Ovary (tissue), 9 donors: ENCODE data around the gene TPCN2. TPM values are rescaled to one million over a fixed set of nuclear protein-coding genes. Genes with fewer than 3 reads are reported as not detected.

Experiments
- DNase-seq, 5 donors: peaks; one replicate each; pipeline ENCODE4 v3.0.0-alpha.2; 2019 to 2020
- H3K27ac ChIP-seq, 2 donors: fragments of 200-600 bp; one replicate each; pipeline versions ENCODE4 v1.5.1 to v1.8.0; 2019 to 2022
- H3K27me3 ChIP-seq: fragments of 200-600 bp; one replicate; pipeline ENCODE4 v1.8.0; 2022
- H3K36me3 ChIP-seq: fragments of 200-600 bp; sonication (generic); one replicate; pipeline ENCODE4 v1.5.1; 2019
- H3K4me1 ChIP-seq: one replicate; pipeline ENCODE4 v1.8.1; 2013; ENCODE audit warnings: mild to moderate bottlenecking, moderate library complexity; ENCODE audit not compliant: insufficient read depth
- H3K4me3 ChIP-seq: fragments of 200-600 bp; sonication (generic); one replicate; pipeline ENCODE4 v1.5.1; 2017
- H3K9me3 ChIP-seq, 2 donors: fragments of 200-600 bp in 1 of 2; sonication (generic) in 1 of 2; one replicate each; pipeline versions ENCODE4 v1.5.1 to v1.8.1; 2013 to 2019; ENCODE audit warnings: mild to moderate bottlenecking in 1 of 2, moderate library complexity in 1 of 2
- CTCF ChIP-seq, 3 donors: fragments of 450-650 bp in 2 of 3; fragments of 200-600 bp in 1 of 3; IDR thresholded peaks; one replicate each; pipeline versions ENCODE4 v1.5.1 to v1.8.0; 2016 to 2022; ENCODE audit warnings: antibody characterized with exemption in 3 of 3, mild to moderate bottlenecking in 1 of 3
- EP300 ChIP-seq: sonication (generic); formaldehyde crosslinking; IDR thresholded peaks from one replicate; pipeline ENCODE4 v1.6.1; 2017; ENCODE audit warnings: antibody characterized with exemption
- POLR2A ChIP-seq: fragments of 450-650 bp; IDR thresholded peaks from one replicate; pipeline ENCODE4 v1.6.1; 2017; ENCODE audit warnings: antibody characterized with exemption, mild to moderate bottlenecking, moderate library complexity
- WGBS, 3 donors: extraction: QIAGEN DNeasy Blood & Tissue Kit in 1 of 3; methylation state at CpG; one replicate each; pipeline versions ENCODE4 v1.1.5 to v1.1.7; 2013 to 2017; 5-methylcytosine and 5-hydroxymethylcytosine counted together
- intact Hi-C, 4 donors: fragments of 100-400 bp; cut with DNase I; formaldehyde crosslinking; loops; one replicate each; pipeline versions ENCODE4 v1.11.0 to v1.15.1; 2022 to 2023
- polyA plus RNA-seq, 2 donors: library from polyadenylated mRNA; stranded (reverse); fragments of 200-250 nt in 1 of 2; fragments of 350-450 nt in 1 of 2; fragmentation: Illumina TruSeq in 1 of 2; extraction: RNeasy Lipid Tissue Mini Kit (QIAGEN cat#74804) in 1 of 2; gene quantifications; one replicate each; pipeline ENCODE4 v1.2.3, GENCODE V29; 2013 to 2014
- total RNA-seq, 7 donors: library from RNA; depleted of rRNA in 2 of 7; stranded (reverse); fragments of >200 nt in 2 of 7; fragmentation: NEBNext Ultra II Directional in 3 of 7; extraction: Animal tissue kit (Norgen Biotek cat#: 25700) in 3 of 7; gene quantifications; one replicate each; pipeline versions ENCODE4 v1.1.0 to v1.2.4, GENCODE V29; 2016 to 2023
- donor health status: DM: no; HTN: no; CAD: no; lungs with moderate emphysema.
- donor health status: DM: no; HTN: no; CAD: no.
- donor health status: Bipolar disorder and iron deficiency.
- donor health status: DM: yes; HTN: yes; CAD: no.
- donor health status: DM: no; HTN: no; CAD: no.
- donor health status: DM: yes; HTN: yes; CAD: no.

TPCN2 gene
- total and polyA plus RNA-seq, 9 donors: 6.5 to 35.7 (median 23.3) TPM

DNA sequence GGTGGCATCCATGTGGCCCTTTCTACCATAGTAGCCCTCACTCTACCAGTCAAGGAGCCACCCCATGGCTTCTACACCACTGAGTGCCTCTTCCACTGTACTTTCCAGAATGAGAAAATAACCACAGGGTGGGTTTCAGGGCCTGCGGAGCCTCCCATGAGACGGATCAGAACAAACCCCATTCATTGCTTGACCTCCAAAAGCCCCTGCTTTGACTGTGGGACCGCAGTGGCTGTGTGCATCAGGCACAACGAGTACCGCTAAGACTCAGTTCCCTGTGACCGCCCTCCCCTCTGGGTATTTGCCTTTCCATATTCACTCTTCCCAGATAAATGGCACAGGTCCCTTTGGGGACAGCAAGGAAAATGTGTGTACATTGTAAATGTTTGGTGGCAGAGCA, 24.2 kb upstream of the TPCN2 start:
- Histone ChIP-seq H3K36me3 (no peaks in the 10 kb centered on the region), H3K27me3 (no peaks in the 10 kb centered on the region), H3K4me3 (no peak overlapping the region), H3K9me3 (no peaks in the 10 kb centered on the region), H3K27ac (no peak overlapping the region), H3K4me1 (no peaks in the 10 kb centered on the region)
- 91 to 97% (median 94%) methylated on average over 6 of the region's 6 CpGs for WGBS, 3 donors
- no peak for DNase-seq
- no peak for TF ChIP-seq CTCF (IDR thresholded peaks at IDR 0.05)
- TF ChIP-seq EP300: no peak
- no peak for TF ChIP-seq POLR2A
- intact Hi-C loops: no loop called here

GRCh38 chr11:69027704-69028372, 20.9 kb upstream of the TPCN2 start:
- no peak for DNase-seq

GRCh38 chr11:69030301-69030700, 18.4 kb upstream of the TPCN2 start:
- no peaks in the 10 kb centered on the region for H3K27me3 ChIP-seq
- no peak overlapping the region for H3K27ac ChIP-seq
- no peak overlapping the region for H3K4me3 ChIP-seq
- WGBS, 3 donors: 66 to 82% (median 73%) methylated on average over 6 of the region's 6 CpGs
- no peak for DNase-seq
- no peaks in the 10 kb centered on the region for H3K36me3 ChIP-seq
- H3K4me1 ChIP-seq: peaks cover 2% of the 10 kb centered on the region
- TF ChIP-seq EP300 (no peak), CTCF (IDR thresholded peaks at IDR 0.05) (no peak), POLR2A (no peak)
- H3K9me3 ChIP-seq: no peaks in the 10 kb centered on the region
- intact Hi-C loops: no loop called here

More at GRCh38 chr11:69027704-69028372, 20.9 kb upstream of the TPCN2 start:
- Histone ChIP-seq H3K4me3 (no peak overlapping the region), H3K9me3 (no peaks in the 10 kb centered on the region), H3K36me3 (no peaks in the 10 kb centered on the region), H3K27ac (no peak overlapping the region), H3K27me3 (no peaks in the 10 kb centered on the region), H3K4me1 (no peaks in the 10 kb centered on the region)
- intact Hi-C loops: no loop called here
- WGBS, 3 donors: 63 to 72% (median 69%) methylated on average over 9 of the region's 9 CpGs
- TF ChIP-seq EP300 (no peak), CTCF (IDR thresholded peaks at IDR 0.05) (no peak), POLR2A (no peak)

DNA sequence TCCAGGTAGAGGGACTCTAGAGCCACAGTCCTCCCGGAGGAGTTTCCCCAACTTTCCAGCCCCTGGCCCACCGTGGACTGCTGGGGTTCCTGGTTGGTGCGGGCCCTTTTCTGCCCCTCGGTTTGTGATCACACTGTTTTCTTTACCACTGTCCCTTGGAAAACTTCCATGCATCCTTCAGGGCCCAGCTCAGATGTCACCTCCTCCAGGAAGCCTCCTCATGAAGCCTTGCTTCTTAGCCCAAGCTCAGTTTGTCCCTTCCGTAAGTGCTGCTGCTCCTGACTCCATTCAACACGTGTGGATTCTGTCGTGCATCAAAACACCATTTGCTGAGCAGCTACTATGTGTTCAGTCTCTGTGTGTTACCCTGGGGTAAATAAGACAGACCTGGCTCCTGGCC, 15.9 kb upstream of the TPCN2 start:
- no peak overlapping the region for H3K4me3 ChIP-seq
- H3K36me3 ChIP-seq: no peaks in the 10 kb centered on the region
- TF ChIP-seq CTCF (IDR thresholded peaks at IDR 0.05) (no peak), EP300 (no peak), POLR2A (no peak)
- DNase-seq: no peak
- no peak overlapping the region for H3K27ac ChIP-seq
- no peaks in the 10 kb centered on the region for H3K27me3 ChIP-seq
- intact Hi-C loops: no loop called here
- WGBS, 3 donors: 74 to 90% (median 82%) methylated on average over 7 of the region's 7 CpGs
- no peaks in the 10 kb centered on the region for H3K9me3 ChIP-seq
- H3K4me1 ChIP-seq: peaks cover 10% of the 10 kb centered on the region
